DMS153 treated with DMSO at 0.1 percent for 48 hours (cell line): ENCODE measurements around the gene LENG8.
"Not testable (repeated sequence)": the region's sequence is repeated elsewhere in the genome, so short reads cannot be mapped to it uniquely, and the experiment has no call there.

Experiments
- DNase-seq: peaks from one replicate; lab custom pipeline; 2025; ENCODE audit not compliant: unreplicated experiment; lab: John Stamatoyannopoulos, UW

LENG8 gene

GRCh38 chr19:54460230-54461005, 11.4 kb downstream of the LENG8 start:
- no peak for DNase-seq

DNA sequence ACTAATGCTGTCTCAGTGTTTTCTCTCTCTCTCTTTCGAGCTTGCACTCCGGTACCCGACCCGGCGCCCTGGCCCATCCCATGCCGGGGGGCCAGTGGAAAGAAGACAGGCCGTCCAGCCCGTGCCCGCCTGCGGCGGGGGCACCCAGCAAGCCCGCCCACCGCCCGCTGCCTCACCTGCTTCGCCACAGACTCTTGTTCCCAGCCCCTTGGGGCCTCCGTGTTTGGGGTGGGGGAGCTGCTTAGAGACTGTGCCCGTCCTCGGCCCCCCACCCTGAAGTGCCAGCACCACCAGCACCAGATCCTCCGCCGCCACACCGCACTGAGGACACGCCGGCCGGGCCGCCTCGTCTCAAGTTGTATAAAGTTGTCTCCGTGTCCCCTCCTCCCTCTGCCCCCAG, 12.2 kb downstream of the LENG8 start:
- no peak for DNase-seq

DNA sequence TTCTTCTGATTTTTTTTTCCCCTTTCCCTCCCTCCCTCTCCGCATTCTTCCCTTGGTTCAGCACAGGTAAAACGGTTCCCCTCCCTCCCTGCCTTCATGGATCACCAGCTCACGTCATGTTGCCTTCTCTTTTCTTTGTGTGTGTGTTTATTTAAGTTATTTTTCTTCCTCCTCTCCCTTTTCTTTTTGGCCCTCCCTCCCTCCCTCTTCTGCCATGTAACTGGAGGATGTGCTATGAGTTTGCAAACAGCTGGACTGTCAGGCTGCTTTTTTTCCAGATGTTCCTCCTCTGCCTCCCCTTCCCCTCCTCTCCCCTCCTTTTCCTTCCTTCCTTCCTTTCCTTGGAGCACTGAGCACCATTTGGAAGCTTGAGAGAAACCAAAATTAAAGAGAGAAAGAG, 12.6 kb downstream of the LENG8 start:
- DNase-seq = no peak

DNA sequence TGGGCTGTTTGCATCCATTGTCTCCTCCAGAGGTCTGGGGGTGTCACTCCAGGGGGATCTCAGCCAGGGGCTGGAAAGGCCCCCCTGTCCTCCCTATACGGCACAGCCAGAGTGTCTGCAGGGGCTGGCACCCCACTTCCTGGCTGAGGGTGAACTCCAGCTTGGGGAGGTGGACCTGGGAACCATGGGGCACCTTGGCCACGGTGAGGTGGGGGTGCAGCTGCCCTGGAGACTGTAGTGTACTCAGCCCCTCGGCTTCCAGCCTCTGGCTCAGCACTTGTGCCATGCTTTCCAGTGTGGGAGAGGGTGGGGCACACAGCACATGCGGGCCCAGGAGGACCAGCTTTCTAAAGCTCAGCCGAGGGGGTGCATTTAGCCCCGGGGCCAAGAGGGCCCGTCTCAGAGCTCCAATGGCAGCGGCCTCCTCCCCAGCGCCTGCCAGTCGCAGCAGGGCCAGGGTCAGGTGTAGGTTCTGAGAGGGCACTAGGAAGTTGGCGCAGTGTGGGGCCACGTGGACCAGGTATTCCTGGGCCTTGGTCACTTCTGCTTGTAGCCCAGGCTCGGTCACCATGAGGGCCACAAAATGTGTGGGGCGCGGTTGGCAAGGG, 13.2 kb downstream of the LENG8 start:
- DNase-seq = no peak

- DNase-seq = peak; percentile 25
Observed at GRCh38 chr19:54462655-54463530, 13.9 kb downstream of the LENG8 start.

DNA sequence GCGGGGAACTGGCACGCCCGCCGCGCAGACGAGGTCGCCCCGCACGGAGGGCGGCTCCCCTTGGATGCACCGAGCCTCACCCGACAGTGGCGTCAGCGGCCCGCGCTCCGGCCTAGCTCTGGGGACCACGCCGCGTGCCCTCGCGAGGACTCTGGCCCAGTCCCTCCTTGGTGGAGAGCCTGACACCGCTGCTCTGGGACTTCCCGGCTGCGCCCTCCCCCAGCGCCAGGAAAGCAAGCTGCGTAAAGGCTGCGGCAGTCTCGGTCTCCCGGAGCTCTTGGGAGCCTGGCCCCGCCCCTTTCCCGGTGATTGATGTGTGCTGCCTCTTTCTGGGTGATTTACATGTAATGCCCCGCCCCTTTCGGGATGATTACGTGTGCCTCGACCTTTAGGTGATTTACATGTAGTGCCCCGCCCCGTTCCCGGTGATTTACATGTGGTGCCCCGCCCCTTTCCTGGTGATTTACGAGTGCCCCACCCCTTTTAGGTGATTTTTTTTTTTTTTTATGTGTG, 14.6 kb downstream of the LENG8 start, which contains the start of gene LENG9:
TSS of gene LENG9 (minus strand) at position 248 of the 513 bp plus-strand sequence. CDS start 252 bp downstream, outside the sequence.
- DNase-seq = peak; percentile 99

DNA sequence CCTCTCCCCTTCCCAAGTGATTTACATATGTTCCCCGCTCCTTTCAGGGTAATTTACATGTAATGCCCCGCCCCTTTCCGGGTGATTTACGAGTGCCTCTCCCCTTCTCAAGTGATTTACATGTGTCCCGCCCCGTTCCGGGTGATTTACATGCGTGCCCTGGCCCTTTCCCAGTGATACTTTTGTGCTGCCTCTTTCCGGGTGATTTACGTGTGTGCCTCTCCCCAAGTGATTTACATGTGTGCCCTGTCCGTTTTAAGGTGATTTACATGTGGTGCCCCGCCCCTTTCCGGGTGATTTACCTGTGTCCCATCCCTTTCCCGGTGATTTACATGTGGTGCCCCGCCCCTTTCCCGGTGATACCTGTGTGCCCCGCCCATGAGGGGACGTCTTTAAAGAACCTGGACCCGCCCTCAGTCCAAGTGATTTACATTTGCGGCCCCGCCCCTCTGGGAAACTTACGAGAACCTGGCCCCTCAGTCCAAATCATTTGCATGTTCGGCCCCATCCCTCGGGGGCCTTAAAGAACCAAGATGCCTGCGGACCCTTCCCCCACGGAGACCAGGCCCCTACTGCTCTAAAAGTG, 15.1 kb downstream of the LENG8 start:
- peak; percentile 99 for DNase-seq

DNA sequence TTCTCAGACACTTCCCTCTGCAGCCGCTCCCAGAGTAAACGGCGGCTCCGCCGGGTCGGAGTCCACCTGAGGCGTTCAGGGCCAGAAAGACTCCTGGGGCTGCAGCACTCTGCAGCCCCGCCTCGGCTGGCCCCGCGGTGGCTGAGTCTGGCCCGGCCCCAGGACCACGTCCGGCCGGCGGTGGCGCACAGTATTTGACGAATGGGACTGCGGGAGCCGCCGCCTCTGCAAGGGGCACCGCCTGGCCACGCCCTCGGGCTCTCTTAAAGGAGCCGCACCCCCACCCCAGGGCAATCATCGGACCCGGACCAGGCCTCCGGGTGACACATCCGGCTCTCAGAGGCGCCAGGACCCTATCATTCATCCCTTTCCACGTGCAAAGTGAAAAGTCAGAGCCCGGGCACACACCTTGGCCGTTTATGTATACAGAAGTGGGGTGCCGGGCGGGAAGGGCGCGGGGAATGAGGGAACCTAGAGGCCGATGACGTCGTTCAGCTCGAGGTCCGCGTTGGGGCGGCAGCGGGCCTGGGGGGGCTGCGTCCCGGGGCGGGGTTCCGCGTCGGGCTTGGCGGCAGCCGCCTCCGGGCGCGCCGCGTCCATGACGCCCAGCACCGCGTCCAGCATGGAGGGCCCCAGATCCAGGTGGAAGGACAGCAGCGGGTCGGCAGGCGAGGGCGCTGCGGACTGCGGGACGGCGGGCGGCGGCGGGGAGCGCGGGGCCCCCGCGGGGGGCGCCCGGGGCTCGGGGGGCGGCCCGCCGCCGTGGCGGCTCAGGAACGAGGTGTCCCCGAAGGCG, 15.8 kb downstream of the LENG8 start:
- DNase-seq = peak; percentile 78

DNA sequence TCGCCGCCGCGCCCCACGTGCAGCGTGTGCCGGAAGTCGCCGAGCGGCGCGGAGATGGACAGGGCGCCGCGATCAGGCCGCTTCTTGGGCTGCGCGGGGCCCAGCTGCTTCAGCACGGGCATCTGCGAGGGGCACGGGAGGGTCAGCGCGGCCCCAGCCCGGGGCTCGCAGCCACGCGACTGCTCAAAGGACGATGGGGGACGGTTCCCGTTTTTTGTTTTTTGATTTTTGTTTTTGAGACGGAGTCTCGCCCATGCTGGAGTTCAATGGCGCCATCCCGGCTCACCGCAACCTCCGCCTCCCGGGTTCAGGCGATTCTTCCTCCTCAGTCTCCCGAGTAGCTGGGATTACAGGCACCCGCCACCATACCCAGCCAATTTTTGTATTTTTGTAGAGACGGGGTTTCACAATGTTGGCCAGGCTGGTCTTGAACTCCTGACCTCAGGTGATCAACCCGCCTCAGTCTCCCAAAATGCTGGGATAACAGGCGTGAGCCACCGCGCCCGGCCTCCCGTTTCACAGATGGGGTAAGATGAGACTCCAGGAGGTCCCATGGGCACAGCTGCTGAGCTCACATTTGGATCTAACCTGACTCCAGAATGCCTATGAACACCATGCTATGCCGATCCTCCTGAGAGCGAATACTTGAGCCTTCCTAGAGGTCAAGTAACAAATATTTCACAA, 16.6 kb downstream of the LENG8 start:
- DNase-seq = no peak

DNA sequence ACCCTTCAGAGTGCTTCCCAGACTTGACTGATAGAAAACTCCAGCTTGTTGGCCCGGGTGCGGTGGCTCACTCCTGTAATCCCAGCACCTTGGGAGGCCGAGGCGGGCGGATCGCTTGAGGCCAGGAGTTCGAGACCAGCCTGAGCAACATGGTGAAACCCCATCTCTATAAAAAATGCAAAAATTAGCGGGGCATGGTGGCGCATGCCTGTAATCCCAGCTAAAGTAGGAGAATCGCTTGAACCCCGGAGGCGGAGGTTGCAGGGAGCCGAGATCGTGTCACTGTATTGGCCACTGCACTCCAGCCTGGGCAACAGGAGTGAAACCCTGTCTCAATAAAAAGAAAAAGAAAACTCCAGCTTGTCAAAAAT, 17.1 kb downstream of the LENG8 start:
- DNase-seq = not testable (repeated sequence)

- DNase-seq = no peak
Observed at GRCh38 chr19:54469496-54469934, 20.5 kb downstream of the LENG8 start.

DNA sequence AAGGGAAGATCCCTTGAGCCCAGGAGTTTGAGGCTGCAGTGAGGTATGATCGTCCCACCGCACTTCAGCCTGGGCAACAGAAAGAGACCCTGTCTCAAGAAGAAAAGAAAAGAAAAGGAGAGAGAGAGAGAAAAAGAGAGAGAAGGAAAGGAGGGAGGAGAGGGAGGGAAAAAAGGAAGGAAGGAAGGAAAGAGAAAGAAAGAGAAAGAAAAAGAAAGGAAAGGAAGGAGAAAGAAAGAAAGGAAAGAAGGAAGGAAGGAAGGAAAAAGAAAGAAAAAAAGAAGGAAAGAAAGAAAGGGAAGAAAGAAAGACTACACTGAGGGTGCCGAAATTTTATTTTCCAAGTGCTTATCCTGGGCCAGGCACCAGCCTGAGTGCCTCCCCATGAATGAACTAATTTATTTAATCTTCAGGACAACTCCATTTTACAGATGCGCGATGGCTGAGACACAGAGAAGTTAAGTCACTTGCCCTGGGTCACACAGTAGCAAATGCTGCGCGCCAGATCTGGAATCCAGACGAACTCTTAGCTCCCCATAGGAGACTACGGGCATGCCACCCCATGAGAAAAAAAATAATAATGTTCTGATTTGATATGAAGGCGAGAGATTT, 21.4 kb downstream of the LENG8 start:
- DNase-seq = no peak

- DNase-seq = no peak
Observed at GRCh38 chr19:54470991-54471782, 22.2 kb downstream of the LENG8 start.

GRCh38 chr19:54473071-54473891, 24.3 kb downstream of the LENG8 start, which contains the start of gene CDC42EP5:
CDC42EP5 (minus strand) TSS chr19:54473296; CDS start chr19:54465547, 7,749 bp downstream.
- DNase-seq = no peak

DNA sequence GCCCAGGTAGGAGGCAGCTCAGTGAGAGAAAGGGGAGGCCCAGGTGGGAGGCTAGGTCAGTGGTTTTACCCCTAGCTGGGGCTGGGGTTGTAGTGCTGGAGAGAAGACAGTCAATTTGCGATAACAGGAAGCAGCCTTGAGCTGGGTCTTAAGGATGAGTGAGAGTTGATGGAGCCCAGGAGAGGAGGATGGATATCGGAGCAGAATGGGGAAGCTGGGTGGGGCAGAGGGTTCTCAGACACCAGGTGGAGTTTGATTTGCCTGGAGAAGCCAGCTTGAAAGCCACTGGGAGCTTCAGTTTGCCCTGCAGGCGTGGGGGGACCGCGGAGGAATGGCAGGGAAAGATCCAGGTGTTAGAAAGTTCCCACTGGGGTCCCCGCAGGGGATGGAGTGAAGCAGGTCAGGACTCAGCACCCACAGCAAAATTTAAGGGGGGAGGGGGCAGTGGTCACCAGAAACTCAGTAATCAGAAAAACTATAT, 24.9 kb downstream of the LENG8 start:
- no peak for DNase-seq

DNA sequence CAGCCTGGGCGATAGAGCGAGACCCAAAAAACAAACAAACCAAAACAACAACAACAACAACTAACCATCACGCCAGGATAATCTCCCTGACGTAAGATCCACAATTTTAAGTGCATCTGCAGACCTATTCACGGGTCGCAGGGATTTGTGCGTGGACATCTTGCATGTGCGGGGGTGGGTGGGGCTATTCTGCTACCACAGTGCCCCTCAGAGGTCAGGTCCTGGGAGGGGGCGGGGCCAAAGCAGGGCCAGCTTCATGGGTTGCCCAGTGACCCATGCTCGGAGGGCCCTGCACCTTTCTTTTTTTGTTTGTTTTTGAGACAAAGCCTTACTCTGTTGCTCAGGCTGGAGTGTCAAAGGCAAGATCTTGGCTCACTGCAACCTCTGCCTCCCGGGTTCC, 26.7 kb downstream of the LENG8 start:
- DNase-seq = no peak

DNA sequence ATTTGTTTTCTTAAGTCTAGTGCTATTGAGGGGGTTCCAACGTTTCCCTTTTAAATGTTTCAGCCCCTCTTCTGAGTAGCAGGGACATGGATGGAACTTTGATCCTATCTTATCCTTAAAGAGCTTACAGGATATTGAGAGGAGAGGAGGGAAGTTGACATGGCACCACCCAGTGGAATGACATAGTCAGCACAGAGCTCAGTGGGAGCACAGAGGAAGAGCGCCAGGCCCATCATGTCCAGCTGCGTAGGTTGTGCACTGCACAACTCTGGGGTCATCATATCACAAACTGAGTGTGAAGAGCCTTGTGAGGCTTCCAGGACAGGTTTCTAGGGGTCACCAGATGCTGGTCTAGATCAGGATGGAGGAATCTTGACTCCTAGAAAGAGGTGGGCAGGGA, 28.7 kb downstream of the LENG8 start:
- DNase-seq = no peak
